Esophagus squamous epithelium (tissue), 4 donors: ENCODE results near the gene DNAJC1.

Experiments used
- CTCF ChIP-seq, 6 experiments: fragments of 450-650 bp in 4 of 6; fragments of 200-600 bp in 2 of 6; sonication (generic) in 2 of 6; IDR thresholded peaks; one replicate each; pipeline ENCODE4 v1.5.1; 2016 to 2019; ENCODE audit warnings: antibody characterized with exemption in 6 of 6, mild to moderate bottlenecking in 4 of 6, moderate library complexity in 4 of 6
- POLR2A ChIP-seq, 4 donors: fragments of 450-650 bp; IDR thresholded peaks; one replicate each; pipeline ENCODE4 v1.6.1; 2017; ENCODE audit warnings: antibody characterized with exemption in 4 of 4, mild to moderate bottlenecking in 4 of 4, moderate library complexity in 3 of 4

- no peak for TF ChIP-seq CTCF (IDR thresholded peaks at IDR 0.05)
- no peak for TF ChIP-seq POLR2A (IDR thresholded peaks at IDR 0.05)
Observed at GRCh38 chr10:21919117-21919516, 84.4 kb downstream of the DNAJC1 start.
